Raji (cell line): ENCODE measurements around the gene DNAJA3.
A peak's percentile ranks its signal among the peaks of the same experiment; 100 is the strongest.

Experiments
- POLR2A ChIP-seq: IDR thresholded peaks from 2 replicates; pipeline ENCODE4 v1.6.1; 2011; ENCODE audit warnings: low read depth, low read length, control low read depth; ENCODE audit not compliant: insufficient read depth

Gene DNAJA3

DNA sequence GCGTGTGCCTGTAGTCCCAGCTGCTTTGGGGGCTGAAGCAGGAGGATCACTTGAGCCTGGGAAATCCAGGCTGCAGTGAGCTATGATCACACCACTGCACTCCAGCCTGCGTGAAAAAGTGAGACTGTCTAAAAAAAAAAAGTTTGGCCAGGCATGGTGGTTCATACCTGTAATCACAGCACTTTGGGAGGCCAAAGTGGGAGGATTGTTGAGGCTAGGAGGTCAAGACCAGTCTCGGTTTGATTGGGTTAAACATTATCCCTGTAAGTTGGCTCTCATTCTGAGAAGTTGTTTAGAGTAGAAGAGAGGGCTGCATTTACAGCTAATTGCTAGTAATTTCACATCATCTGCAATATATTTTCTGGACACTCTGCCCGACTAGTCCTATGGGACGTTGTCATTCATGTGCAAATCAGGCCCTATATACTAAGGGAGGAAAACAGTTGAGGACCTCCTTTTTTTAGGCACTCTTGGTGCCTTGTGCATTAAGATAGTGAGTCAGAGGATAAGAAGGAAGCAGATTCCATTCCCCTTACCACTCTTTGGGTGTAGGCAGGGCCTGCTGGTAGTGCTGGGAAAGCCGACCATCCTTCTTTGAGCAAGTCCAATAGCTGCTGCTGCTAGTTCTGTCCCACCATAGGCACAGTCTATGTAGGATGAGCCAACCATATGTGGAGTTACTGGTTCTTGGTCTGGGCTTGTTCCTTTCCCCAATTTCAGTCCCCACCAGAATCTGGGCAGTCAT lies 69.2 kb downstream of the DNAJA3 start:
- TF ChIP-seq POLR2A: no peak

DNA sequence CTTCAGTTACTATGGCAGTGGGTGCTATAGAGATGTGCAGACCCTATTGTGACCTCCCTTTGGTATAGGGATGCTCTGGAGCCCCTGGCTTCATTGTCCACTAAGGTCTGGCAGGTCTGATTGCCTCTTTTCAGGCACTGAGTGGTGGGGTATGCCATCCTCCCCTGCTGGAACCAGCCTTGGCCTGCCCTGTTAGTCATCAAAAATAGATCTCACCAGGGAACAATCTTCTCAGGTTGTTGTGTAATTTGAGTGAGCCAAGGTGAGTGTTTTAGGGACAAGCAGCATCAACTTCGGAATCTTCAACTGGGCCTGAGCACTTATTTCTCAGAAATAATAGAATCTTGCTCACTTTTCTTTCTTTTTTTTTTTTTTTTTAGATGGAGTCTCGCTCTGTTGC lies 70.1 kb downstream of the DNAJA3 start:
- no peak for TF ChIP-seq POLR2A

DNA sequence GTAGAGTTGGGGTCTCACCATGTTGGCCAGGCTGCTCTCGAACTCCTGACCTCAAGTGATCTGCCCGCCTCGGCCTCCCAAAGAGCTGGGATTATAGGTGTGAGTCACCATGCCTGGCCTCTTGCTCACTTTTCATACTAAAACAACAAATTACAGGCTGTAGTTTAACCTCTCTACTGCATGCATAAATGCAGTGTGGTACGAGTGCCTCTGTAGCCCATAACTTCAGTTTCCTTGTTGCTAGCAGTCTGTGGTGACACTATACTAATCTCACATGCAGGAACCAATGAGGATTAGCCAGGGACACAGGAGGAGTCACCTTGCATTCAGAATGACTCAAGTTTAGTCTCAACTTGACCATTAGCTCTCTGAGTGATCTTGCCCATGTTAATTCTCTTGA lies 70.6 kb downstream of the DNAJA3 start:
- TF ChIP-seq POLR2A: no peak

DNA sequence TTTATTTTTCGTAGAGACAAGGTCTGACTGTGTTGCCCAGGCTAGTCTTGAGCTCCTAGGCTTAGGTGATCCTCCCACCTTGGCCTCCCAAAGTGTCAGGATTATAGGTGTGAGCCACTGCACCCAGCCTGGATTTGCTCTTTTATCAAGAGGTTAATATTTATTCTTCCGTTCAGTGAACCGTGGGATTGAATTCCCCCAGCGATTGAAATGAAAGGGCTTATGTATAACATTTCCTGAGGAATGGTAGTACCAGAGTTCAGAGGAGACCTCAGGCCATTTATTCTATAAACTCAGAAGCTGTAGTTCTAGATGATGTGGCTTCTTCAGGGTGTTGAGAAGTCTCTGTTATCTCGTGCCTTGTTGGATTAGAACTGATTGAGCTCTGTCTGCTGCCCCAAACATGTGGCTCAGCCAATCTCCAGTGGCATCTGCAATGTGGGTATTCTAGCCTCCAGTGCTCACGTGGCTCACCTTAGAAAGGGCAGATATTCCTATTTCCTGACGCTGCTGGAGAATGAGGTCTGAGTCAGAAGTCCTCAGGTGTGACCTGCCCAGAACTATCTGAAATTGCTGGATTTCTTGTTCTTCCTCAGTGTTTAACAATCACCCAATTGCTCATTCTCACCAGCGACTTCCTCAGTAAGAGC lies 73.0 kb downstream of the DNAJA3 start:
- no peak for TF ChIP-seq POLR2A

DNA sequence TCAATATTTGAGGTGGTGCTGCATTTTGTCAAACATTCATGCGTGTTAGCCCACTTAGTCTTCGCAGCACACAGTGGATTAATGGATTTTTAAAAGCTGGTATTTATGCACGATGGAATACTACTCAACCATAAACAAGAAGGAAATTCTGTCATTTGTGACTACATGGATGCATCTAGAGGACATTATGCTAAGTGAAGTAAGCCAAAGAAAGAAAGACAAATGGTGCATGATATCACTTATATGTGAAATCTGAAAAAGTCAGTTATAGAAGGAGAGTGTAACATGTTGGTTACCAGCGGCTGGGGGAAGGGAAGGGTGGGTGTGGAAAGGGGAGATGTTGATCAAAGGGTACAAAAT lies 73.5 kb downstream of the DNAJA3 start:
- TF ChIP-seq POLR2A: no peak

DNA sequence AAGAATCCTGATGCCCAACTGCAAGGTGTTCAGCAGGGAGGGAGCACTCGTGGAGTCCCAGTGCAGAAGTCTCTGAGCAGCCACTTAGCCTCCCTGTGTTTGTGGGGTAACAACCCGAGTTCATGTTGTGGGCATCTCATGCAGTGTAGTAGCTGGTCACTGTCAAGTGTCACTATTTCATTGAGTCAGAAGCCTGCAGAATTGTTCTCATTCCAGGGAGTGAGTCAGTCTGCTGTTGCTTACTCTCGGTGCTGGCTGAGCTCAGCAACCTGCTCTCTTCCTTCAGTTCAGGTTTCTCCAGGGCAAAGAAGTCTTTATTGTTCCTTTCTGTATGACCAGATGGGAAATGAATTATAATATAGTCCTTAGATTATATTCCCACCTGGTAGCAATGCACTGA lies 74.6 kb downstream of the DNAJA3 start:
- no peak for TF ChIP-seq POLR2A

DNA sequence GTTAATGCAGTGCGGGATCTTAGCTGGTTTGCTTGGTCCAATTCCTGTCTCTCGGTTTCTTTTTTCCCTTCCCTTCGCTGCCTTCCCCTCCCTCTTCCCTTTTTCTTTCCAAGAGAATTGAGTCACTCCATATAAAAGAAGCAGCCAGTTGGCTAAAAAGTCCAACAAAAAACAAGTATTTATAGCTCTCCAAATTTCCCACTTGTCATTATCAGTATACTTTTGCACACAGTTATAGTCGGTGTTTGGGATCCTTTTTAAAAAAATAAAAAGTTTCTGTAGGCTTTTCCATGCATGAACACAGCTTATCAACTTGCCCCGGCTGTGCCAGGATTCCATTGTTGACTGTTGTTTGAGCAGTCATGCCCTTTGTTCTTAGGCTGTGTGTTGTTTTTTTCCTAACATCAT lies 75.4 kb downstream of the DNAJA3 start:
- no peak for TF ChIP-seq POLR2A

DNA sequence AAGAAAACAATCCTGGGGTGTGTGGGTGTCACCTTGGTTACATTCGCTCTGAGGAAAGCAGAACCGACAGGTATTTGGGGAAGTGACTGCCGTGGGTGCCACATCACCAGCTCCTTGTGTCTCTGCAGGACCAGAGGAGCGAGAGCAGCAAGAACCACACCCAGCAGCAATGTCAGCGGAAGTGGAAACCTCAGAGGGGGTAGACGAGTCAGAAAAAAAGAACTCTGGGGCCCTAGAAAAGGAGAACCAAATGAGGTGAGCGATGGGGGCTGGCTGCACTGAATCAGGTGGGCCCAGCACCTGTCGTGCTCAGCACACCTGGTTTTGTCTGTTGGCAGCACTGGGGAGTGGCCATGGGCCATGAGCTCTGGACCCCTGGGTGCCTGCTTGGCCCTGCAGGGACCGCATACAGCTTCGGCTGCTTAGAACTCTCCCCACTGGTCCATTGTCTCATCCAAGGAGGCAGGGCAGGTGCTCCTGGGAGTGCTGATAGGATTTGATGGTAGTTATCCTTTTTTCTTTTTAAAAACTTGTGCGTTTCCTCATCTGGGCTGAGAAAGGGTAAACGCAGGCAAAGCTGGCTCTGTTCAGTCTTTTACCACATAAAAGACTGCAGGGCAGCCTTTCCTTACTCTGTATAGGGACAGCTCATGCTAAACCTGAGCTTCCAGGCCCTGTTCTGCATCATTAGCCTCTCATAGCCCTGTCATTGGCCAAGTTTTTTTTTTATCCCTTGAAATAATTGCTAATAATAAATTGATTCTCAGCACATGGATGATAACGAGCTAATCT lies 79.9 kb downstream of the DNAJA3 start:
- 0 out of 2 replicates have a peak, but pooled peaks have one; percentile 26 for TF ChIP-seq POLR2A
